B cell (primary cell): ENCODE measurements around the gene FAM217B. TPM values are rescaled to one million over a fixed set of nuclear protein-coding genes. Genes with fewer than 3 reads are reported as not detected.

Source experiments
- ATAC-seq: fragments of 200-7000 bp; cut with Tn5 transposase; one replicate; pipeline ENCODE4 v1.10.0; 2021; ENCODE audit warnings: low read depth, mild to moderate bottlenecking, moderate number of reproducible peaks, moderate library complexity
- CTCF ChIA-PET: fragments of 350-600 bp; sonication (Branson Sonifier 250); formaldehyde crosslinking; loops from one replicate; lab custom pipeline; 2021; ENCODE audit warnings: antibody characterized with exemption, inconsistent platforms; lab: Charles Lee
- POLR2A ChIA-PET: fragments of 350-600 bp; sonication (Branson Sonifier 250); formaldehyde crosslinking; loops from one replicate; lab custom pipeline; 2021; ENCODE audit warnings: antibody characterized with exemption; lab: Charles Lee
- DNase-seq: peaks from one replicate; pipeline ENCODE4 v3.0.0; 2013
- H2AFZ ChIP-seq: 2 replicates; pipeline ENCODE4 v1.6.1; 2012; ENCODE audit warnings: mild to moderate bottlenecking, low read depth, low read length; ENCODE audit not compliant: insufficient read depth, poor library complexity, severe bottlenecking
- H3K27ac ChIP-seq, 2 donors: 1 replicate in 1 of 2; 2 replicates in 1 of 2; pipeline ENCODE4 v1.5.1; 2012 to 2013; ENCODE audit warnings: low read length in 2 of 2, mild to moderate bottlenecking in 2 of 2, moderate library complexity in 1 of 2
- H3K27me3 ChIP-seq, 4 experiments: fragments of 200-600 bp in 1 of 4; sonication (generic) in 1 of 4; replicated peaks in 1 of 4; 1 replicate in 2 of 4; 2 replicates in 2 of 4; pipeline versions ENCODE4 v1.6.1 to v1.7.0; 2013 to 2016; ENCODE audit warnings: low read length in 3 of 4, mild to moderate bottlenecking in 2 of 4, mixed read lengths in 1 of 4, moderate library complexity in 1 of 4; ENCODE audit not compliant: insufficient read depth in 4 of 4, control insufficient read depth in 3 of 4; ENCODE audit errors: control extremely low read depth in 1 of 4
- H3K36me3 ChIP-seq, 2 experiments: replicated peaks in 1 of 2; 1 replicate in 1 of 2; 2 replicates in 1 of 2; pipeline versions ENCODE4 v1.6.1 to v1.7.1; 2013; ENCODE audit warnings: low read length in 1 of 2; ENCODE audit not compliant: insufficient read depth in 2 of 2, control insufficient read depth in 1 of 2; ENCODE audit errors: control extremely low read depth in 1 of 2, extremely low read depth in 1 of 2
- H3K4me1 ChIP-seq, 2 donors: fragments of 200-600 bp in 1 of 2; sonication (generic) in 1 of 2; 1 replicate in 1 of 2; 2 replicates in 1 of 2; pipeline versions ENCODE4 v1.5.1 to v1.6.1; 2013 to 2017; ENCODE audit warnings: low read length in 2 of 2; ENCODE audit not compliant: control insufficient read depth in 2 of 2, insufficient read depth in 2 of 2
- H3K4me2 ChIP-seq: replicated peaks from 2 replicates; pipeline ENCODE3; 2012; ENCODE audit warnings: mild to moderate bottlenecking, low read depth, low read length; ENCODE audit not compliant: poor library complexity, severe bottlenecking
- H3K4me3 ChIP-seq, 5 experiments: fragments of 200-600 bp in 1 of 5; sonication (generic) in 1 of 5; 1 replicate in 3 of 5; 2 replicates in 2 of 5; pipeline versions ENCODE4 v1.5.1 to v1.7.0; 2011 to 2016; ENCODE audit warnings: low read length in 4 of 5, mild to moderate bottlenecking in 4 of 5, low read depth in 2 of 5, control low read depth in 1 of 5, moderate library complexity in 1 of 5; ENCODE audit not compliant: insufficient read depth in 1 of 5; ENCODE audit errors: control extremely low read depth in 1 of 5, extremely low read depth in 1 of 5
- H3K79me2 ChIP-seq: fragments of 200-600 bp; sonication (generic); one replicate; pipeline ENCODE4 v1.6.0; 2016; ENCODE audit warnings: low read length; ENCODE audit not compliant: control insufficient read depth, insufficient read depth
- H3K9ac ChIP-seq: fragments of 200-600 bp; sonication (generic); 2 replicates; pipeline ENCODE4 v1.6.1; 2017; ENCODE audit warnings: mild to moderate bottlenecking, low read length, moderate library complexity
- H3K9me3 ChIP-seq, 3 donors: one replicate each; pipeline versions ENCODE4 v1.6.1 to v1.7.1; 2013; ENCODE audit warnings: low read length in 2 of 3; ENCODE audit not compliant: control insufficient read depth in 2 of 3, insufficient read depth in 1 of 3; ENCODE audit errors: control extremely low read depth in 1 of 3
- H4K20me1 ChIP-seq: 2 replicates; pipeline ENCODE4 v1.6.0; 2012; ENCODE audit warnings: mild to moderate bottlenecking, low read length; ENCODE audit not compliant: insufficient read depth, control insufficient read depth, poor library complexity, severe bottlenecking
- H3K27ac Mint-ChIP-seq: one replicate; pipeline ENCODE4 v1.8.0; 2021; ENCODE audit warnings: mixed read lengths
- H3K27me3 Mint-ChIP-seq: one replicate; pipeline ENCODE4 v1.8.0; 2021; ENCODE audit warnings: mixed read lengths
- H3K4me1 Mint-ChIP-seq: one replicate; pipeline ENCODE4 v1.8.0; 2021; ENCODE audit warnings: mixed read lengths
- H3K4me3 Mint-ChIP-seq: one replicate; pipeline ENCODE4 v1.8.0; 2021; ENCODE audit warnings: mixed read lengths
- H3K9me3 Mint-ChIP-seq: one replicate; pipeline ENCODE4 v1.8.0; 2022; ENCODE audit warnings: mixed read lengths; ENCODE audit not compliant: insufficient read depth
- EZH2 ChIP-seq: IDR thresholded peaks from 2 replicates; pipeline ENCODE4 v1.6.1; 2012; ENCODE audit warnings: borderline replicate concordance, low read depth, mild to moderate bottlenecking, moderate library complexity, low read length; ENCODE audit not compliant: insufficient read depth, poor library complexity, severe bottlenecking
- WGBS: methylation state at CpG from one replicate; pipeline ENCODE4 v1.1.5; 2013; ENCODE audit warnings: missing lambda C conversion rate; ENCODE audit not compliant: insufficient coverage; 5-methylcytosine and 5-hydroxymethylcytosine counted together
- intact Hi-C: fragments of 100-400 bp; cut with micrococcal nuclease; formaldehyde crosslinking; loops from one replicate; pipeline ENCODE4 v1.10.0; 2022
- polyA plus RNA-seq: library from polyadenylated mRNA; depleted of rRNA; stranded (reverse); fragments of >200 nt; gene quantifications from 2 replicates; pipeline ENCODE4 v1.2.3, GENCODE V29; 2012
- total RNA-seq, 2 donors: library from RNA; stranded (reverse); fragments of 120-200 nt in 1 of 2; gene quantifications; 1 replicate in 1 of 2; 2 replicates in 1 of 2; pipeline versions ENCODE4 v1.2.3 to v1.2.4, GENCODE V29; 2013 to 2022
- TF ChIP-seq, protein P1 (sequence below): fragments of 200-600 bp; IDR thresholded peaks from one replicate; pipeline ENCODE4 v1.8.0; 2022; ENCODE audit warnings: antibody characterized with exemption, mild to moderate bottlenecking

FAM217B gene
- total and polyA plus RNA-seq, 2 donors (not counting 1 experiment from before 2014, with no cell fraction given), result 3.6 to 34.9 TPM

DNA sequence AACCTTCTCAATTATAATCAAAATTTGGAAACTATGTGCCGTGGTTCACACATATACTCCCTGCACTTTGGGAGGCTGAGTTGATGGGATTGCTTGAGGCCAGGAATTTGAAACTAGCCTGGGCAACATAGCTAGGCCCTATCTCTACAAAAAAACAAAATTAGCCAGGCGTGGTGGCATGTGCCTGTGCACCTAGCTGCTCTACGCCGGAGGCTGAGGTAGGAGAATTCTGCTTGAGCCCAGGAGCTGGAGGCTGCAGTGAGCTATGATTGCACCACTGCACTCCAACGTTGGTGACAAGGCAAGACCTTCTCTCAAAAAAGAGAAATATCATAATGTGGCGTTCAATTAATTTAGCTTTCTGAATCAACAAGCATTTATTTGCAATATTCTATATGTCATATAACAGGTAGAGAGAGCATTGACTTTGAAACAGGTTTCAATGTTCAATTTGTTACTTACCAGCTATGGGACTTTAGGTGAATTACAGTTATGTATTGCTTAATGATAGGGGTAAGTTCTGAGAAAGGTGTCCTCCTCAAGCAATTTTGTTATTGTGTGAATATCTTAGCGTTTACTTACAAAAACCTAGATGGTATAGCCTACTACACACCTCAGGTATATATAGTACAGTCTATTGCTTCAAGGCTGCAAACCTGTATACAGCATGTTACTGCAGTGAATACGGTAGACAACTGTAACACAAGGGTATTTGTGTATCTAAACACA, 4.6 kb upstream of the FAM217B start:
- Histone ChIP-seq H3K4me2 (no peak overlapping the region), H3K9me3 (peaks cover 0 to 15% (median 0%) of the 10 kb centered on the region in 3 donors), H3K27ac (no peak overlapping the region), H2AFZ (no peak overlapping the region), H3K9ac (no peak overlapping the region), H3K4me3 (no peak overlapping the region), H3K4me1 (peaks cover 17% of the 10 kb centered on the region in 2 donors), H3K27me3 (no peaks in the 10 kb centered on the region), H3K36me3 (no peaks in the 10 kb centered on the region), H4K20me1 (no peaks in the 10 kb centered on the region), H3K79me2 (peaks cover 9% of the 10 kb centered on the region)
- DNase-seq, result no peak
- ChIA-PET POLR2A (no interaction called here), CTCF (interaction anchor here (1.2 to 2.8 kb wide), 5 partner anchors 9 to 24 kb away, joined by 3 to 29 read pairs (median 10); no protein-coding TSS in a partner anchor)
- ATAC-seq, result no peak
- no peaks in the 10 kb centered on the region for H3K27me3 Mint-ChIP-seq
- H3K27ac Mint-ChIP-seq, result no peak overlapping the region
- H3K4me1 Mint-ChIP-seq, result peaks cover 32% of the 10 kb centered on the region
- 96% methylated on average over 3 of the region's 8 CpGs for WGBS
- TF ChIP-seq, protein P1, sequence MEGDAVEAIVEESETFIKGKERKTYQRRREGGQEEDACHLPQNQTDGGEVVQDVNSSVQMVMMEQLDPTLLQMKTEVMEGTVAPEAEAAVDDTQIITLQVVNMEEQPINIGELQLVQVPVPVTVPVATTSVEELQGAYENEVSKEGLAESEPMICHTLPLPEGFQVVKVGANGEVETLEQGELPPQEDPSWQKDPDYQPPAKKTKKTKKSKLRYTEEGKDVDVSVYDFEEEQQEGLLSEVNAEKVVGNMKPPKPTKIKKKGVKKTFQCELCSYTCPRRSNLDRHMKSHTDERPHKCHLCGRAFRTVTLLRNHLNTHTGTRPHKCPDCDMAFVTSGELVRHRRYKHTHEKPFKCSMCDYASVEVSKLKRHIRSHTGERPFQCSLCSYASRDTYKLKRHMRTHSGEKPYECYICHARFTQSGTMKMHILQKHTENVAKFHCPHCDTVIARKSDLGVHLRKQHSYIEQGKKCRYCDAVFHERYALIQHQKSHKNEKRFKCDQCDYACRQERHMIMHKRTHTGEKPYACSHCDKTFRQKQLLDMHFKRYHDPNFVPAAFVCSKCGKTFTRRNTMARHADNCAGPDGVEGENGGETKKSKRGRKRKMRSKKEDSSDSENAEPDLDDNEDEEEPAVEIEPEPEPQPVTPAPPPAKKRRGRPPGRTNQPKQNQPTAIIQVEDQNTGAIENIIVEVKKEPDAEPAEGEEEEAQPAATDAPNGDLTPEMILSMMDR, result no peak
- TF ChIP-seq EZH2, result no peak
- no peaks in the 10 kb centered on the region for H3K9me3 Mint-ChIP-seq
- H3K4me3 Mint-ChIP-seq, result no peak overlapping the region
- intact Hi-C loops, result loop anchor here (2.0 kb wide), 1 partner anchor 13 kb away; no protein-coding TSS in a partner anchor

DNA sequence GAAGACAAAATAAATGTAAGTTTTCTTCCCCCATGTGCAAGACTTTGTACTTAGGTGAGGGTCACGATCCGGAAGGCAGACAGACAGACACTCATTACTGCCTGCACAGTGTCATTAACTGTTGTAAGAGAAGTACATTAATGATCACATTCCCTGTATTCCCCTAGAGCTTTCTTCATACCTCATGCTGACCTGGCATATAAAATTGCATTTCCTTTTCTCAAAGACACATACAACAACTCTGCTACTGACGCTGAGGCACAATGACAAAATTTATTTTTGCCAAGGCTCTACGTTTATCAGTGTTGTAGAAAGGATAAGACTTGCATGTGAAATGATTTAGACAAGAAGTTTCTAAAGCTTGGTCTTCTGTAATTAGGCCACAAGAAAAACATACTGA, 3.8 kb upstream of the FAM217B start:
- Histone ChIP-seq H3K27me3 (no peaks in the 10 kb centered on the region), H3K27ac (no peak overlapping the region), H3K4me1 (peaks cover 23 to 24% of the 10 kb centered on the region in 2 donors), H3K9me3 (peaks cover 0 to 15% (median 0%) of the 10 kb centered on the region in 3 donors), H4K20me1 (no peaks in the 10 kb centered on the region), H3K4me3 (no peak overlapping the region), H3K4me2 (no peak overlapping the region), H3K79me2 (peaks cover 13% of the 10 kb centered on the region), H3K36me3 (no peaks in the 10 kb centered on the region), H2AFZ (no peak overlapping the region), H3K9ac (no peak overlapping the region)
- Mint-ChIP-seq H3K9me3 (no peaks in the 10 kb centered on the region), H3K4me1 (peaks cover 40% of the 10 kb centered on the region), H3K27me3 (no peaks in the 10 kb centered on the region), H3K4me3 (no peak overlapping the region), H3K27ac (no peak overlapping the region)
- POLR2A ChIA-PET, result no interaction called here
- DNase-seq (no peak), ATAC-seq (no peak)
- TF ChIP-seq EZH2, result no peak
- TF ChIP-seq, protein P1, result no peak
- intact Hi-C loops, result no loop called here
- CTCF ChIA-PET, result interaction anchor here (1.6 to 2.8 kb wide), 3 partner anchors 8 to 25 kb away, joined by 4 to 29 read pairs (median 11); no protein-coding TSS in a partner anchor
- WGBS, result no CpG with 5 or more reads among the region's 4 CpGs
